GM12801 (cell line): ENCODE data around the gene MVD.

Experiments used
- CTCF ChIP-seq: IDR thresholded peaks from one replicate; pipeline ENCODE4 v1.5.1; 2011; ENCODE audit warnings: control low read depth; ENCODE audit not compliant: insufficient read length; ENCODE audit errors: extremely low read depth

MVD gene

GRCh38 chr16:88695218-88695617 is 32.3 kb upstream of the MVD start:
- TF ChIP-seq CTCF = no peak

- TF ChIP-seq CTCF = no peak
Observed at GRCh38 chr16:88694221-88695087, 31.6 kb upstream of the MVD start.

- no peak for TF ChIP-seq CTCF
Observed at GRCh38 chr16:88693420-88694177, 30.7 kb upstream of the MVD start.

- TF ChIP-seq CTCF = no peak
Observed at GRCh38 chr16:88692861-88693260, 30.0 kb upstream of the MVD start.

- TF ChIP-seq CTCF = no peak
Observed at GRCh38 chr16:88691924-88692560, 29.2 kb upstream of the MVD start.

- TF ChIP-seq CTCF = no peak
Observed at GRCh38 chr16:88691129-88691813, 28.4 kb upstream of the MVD start.
